SHP77 treated with DMSO at 0.1 percent for 48 hours (cell line): ENCODE measurements around the gene RAB20.
"Not testable (repeated sequence)": the region's sequence is repeated elsewhere in the genome, so short reads cannot be mapped to it uniquely, and the experiment has no call there.

ENCODE experiments used
- DNase-seq: peaks from one replicate; lab custom pipeline; 2025; lab: John Stamatoyannopoulos, UW

Gene RAB20

DNA sequence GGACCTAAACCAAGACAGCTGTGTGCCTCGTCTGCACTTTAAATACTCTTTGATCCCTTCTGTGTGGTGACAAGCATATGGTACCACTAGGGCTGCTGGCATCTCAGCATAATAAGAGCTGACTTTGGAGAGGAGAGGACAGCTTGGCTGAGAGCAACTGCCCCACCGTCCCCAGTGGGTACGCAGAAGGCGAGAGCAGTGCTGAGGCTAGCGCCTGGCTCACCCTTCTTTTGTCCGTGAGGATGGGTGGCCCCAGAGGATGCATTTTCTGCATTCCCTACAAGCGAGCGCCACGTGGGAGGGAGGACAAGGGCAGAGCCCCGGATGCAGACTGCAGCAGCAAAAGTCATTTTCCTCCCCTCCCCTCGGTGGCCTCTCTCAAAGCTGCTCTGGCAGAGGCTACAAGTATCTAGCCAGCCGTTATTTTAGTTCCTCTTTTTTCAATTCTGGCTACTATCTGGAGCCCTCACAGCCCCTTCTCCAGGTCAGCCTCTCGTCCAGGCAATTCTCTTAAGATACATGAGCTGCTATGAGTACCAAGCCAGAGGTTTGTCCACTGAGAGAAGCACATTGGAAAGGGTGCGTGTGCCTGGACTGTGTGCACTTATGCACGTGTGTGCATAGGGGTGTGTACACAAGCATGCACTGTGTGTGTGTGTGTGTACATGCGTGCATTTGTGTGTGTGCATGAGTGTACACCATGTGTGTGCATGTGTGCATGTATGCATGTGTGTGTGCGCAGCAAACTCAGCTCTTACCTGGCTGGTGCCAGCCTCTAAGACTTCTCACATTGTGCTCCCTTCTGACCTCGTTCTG, 51.3 kb downstream of the RAB20 start:
- no peak for DNase-seq

DNA sequence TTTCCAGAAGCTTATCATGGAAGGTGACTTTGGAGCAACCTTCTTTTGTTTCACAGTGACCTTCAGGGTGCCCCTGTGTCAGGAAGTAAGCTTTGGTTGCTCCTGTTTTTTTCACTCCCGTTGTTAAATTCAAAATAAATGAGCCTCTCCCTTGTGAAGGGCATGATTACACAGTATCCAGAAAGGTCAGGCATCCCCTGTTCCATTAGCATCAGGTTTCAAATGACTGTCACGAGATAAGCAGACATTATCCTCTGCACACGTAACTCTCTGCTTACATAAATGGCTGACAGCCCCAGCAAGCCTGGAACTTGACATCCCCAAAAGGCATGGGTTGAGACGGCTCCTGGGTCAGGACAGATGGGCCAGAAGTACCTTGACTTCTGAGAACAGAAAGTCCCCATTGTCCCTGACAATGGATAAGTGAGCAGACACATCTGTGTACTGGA, 52.0 kb downstream of the RAB20 start:
- peak; percentile 75 for DNase-seq

DNA sequence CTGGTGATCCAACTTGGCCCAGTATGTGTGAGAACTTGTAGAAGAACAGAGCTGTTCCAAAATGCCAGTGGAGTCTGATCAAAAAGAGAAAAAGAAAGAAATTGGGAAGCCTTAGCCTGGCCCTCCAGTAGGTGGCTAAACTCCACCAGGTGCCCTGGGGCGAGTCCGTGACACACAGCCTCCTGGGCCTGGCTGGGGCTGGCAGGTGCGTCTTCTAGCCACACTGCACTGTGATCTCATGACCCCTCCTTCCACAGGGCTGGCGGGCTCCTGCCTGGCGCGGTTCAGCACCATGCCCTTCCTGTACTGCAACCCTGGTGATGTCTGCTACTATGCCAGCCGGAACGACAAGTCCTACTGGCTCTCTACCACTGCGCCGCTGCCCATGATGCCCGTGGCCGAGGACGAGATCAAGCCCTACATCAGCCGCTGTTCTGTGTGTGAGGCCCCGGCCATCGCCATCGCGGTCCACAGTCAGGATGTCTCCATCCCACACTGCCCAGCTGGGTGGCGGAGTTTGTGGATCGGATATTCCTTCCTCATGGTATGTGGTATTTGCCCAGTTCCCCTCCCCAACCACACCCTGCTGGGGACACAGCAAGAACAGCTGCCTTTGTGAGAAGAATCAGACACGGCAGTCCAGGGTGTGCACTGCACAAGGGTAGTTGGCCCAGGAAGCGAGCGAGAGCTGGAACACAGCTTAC, 53.7 kb downstream of the RAB20 start:
- no peak for DNase-seq

DNA sequence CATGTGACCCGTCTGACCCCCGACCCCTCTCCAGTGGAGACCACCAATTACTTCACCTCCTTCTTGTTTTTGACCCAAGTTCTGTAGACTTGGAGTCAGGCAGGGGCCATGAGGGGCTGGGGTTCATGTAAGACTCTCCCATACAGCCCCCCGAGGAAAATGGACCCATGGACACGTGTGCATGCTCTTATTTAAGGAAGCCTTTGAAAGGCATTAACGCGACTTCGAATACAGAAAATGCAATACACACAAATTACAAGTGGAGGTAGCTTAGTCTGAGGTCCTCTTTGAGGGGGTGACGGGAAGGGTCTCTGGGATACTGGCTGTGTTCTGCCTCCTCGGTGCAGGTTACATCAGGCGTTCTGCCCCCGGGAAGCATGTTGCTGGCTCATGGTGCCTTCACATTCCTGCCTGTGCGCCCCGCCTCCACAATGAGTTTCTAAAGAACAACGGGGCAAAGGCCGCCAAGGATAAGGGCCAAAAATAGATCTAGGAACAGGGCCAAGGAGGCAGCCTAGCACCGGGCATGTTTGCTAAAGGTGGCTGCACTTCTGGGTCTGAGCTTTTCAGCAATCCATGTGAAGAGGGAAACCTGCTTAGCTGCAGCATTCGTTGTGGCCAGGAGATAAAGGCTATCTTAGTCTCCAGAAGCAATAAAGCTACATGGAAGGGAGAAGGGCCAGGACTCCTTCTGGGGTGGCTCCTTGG, 54.5 kb downstream of the RAB20 start:
- no peak for DNase-seq

DNA sequence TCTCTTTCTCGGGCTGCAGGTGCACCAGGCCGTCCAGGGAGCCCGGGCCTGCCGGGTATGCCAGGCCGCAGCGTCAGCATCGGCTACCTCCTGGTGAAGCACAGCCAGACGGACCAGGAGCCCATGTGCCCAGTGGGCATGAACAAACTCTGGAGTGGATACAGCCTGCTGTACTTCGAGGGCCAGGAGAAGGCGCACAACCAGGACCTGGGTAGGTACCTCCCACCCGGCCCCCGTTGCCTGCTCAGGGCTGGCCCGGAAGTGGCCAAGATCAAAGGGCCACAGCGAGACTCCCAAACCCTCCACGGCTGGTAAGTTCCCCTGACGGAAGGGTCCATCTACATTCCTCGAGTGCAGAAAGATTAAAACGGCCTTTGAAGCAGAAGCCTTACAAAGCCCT, 55.1 kb downstream of the RAB20 start:
- DNase-seq = no peak

DNA sequence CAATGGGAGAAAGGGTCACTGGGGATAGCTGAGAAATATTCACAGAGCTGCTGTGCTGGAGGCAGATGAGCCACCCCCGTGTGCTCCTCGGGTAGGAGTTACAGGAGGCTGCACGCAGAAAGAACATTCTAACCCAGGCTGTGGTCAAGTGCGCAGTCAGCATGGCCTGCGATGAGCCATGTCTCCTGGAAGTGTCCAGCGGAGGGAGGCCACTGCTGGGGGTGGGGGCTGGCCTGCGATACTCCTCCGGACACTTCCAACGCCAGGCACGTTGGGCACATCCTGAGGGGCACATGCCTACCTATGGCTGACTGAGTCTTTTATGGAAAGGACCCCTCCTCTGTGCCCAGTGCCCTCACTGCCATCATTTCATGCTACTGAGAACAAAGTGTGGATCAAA, 55.9 kb downstream of the RAB20 start:
- DNase-seq = no peak

DNA sequence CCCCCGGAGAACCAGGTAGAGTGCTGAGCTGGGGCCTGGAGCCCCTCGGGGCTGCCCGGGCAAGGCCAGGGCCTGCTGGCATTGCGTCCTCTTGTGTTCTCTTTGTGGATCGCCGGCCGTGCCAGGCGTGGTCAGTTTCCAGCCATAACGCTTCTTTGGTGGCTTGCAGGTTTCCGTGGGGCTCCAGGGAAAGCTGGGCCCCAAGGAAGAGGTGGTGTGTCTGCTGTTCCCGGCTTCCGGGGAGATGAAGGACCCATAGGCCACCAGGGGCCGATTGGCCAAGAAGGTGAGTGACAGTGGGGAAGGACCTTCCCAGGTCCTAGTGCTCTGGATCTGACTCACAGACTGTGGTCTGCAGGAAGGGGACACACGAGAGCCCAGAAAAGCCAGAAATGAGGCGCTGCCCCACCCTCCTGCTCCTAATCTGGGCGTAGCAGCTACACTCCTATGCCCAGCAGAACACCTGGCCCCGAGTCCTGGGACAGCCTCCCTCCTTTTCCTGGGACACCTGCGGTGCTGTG, 57.5 kb downstream of the RAB20 start:
- DNase-seq = peak; percentile 75

DNA sequence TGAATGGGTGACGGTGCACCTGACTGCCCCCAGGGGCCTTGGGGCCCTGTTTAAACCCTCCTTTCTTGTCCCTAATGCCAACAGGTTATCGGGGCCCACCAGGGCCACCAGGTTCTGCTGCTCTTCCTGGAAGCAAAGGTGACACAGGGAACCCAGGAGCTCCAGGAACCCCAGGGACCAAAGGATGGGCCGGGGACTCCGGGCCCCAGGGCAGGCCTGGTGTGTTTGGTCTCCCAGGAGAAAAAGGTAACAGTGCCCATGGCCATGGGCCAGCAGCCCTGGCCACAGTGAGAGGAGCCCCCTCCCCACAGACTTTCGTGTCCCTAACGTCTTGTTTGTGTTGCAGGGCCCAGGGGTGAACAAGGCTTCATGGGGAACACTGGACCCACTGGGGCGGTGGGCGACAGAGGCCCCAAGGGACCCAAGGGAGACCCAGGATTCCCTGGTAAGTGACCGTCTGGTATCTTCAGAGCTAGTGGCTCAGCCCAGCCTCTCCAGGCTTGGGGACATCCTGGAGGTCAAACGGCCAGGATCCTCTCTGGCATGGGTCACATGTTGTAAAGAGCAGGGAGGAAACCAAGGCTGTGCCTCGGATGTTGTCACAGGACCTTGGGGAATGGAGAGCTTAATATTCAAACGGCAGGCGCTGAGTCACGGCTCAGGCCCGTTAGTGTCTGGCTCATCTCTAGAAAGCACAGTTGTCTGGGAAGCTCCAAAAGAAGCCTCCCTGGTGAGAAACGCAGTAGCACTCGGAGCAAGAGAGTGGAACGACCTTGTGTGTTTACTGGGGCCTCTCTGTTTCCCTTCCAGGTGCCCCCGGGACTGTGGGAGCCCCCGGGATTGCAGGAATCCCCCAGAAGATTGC, 58.3 kb downstream of the RAB20 start:
- DNase-seq = peak; percentile 29

DNA sequence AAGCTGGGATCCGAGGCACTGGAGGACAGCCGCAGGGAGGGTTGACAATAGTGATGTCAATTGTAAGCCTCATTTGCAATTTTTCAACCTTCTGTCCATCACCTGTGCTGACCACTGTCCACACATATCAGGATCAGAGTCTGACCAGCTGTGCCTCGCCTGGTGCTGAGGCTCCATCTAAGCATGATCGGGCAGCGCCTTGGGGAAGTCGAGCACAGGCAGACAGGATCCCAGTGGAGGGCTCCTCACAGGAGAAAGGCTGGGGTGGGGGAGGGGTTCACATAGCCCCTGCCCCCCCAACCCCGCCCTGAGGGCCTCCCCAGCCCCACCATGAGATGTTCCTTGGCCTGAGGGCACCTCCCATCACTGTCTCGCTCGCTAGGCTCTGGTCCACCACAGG, 60.3 kb downstream of the RAB20 start:
- no peak for DNase-seq

DNA sequence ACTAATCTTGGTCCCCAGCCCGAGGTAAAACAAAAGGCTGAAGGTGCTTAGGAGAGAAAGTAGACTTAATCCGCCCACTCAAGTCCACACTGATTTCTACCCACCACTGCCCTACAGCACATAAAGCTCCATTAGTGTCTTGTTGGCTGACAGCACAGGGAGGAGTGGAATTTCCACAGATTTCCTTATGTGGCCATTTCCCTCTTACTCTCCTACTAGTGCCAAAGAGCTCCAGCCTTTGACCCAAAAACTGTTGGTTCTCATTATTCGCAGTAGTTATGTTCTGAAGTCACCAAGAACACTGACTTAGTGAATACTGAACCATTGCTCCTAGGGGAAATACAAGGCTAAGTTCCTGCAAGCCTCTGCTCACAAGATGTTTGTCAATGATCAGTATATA, 61.2 kb downstream of the RAB20 start:
- DNase-seq = no peak

DNA sequence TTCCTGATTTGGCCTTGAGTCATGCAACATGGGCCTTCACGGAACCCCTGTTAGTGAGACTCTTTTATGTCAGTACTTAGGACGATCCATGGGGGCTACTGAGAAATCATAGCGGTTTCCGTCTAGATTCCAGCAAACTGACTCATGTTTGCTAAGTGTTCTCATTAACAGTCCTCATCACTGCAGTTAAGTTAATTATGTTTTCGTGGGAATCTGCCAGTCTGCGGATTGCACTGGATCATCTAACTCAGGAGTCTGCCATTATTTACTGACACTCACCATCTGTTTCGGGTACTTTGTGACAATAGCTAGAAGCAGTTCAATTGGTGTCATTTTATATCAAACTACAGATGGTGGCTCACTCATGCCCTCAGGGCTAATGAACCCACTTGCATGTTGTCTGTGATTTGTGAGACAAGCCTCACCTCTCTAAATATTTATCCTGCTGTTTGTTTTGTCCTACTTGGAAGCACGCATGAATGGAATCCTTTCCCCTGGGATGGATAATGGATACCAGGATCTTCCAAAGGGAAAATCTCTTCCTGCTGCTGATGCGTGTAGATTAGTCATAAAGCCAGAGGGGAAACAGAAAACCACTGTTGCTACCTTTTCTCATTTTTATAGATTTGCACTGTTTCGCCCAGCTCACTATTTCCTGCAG, 61.8 kb downstream of the RAB20 start:
- peak; percentile 29 for DNase-seq

DNA sequence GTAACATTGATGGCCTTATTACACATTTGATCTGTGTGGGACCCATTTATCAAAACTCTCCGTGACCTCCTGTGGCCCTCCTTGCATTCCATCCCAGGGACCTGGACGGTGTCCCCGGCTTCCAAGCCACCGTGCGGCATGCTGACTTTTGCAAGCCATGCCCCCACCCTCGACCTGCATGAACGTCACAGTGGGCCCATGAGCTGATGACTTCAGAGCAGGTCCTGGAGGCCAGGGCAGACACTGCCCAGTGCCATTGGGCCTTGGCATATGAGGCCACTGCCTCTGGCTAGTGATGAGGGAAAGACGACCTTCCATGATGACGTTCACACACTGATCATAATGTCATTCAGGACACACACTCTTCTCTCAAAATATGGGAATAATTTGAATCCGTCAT, 62.8 kb downstream of the RAB20 start:
- no peak for DNase-seq

DNA sequence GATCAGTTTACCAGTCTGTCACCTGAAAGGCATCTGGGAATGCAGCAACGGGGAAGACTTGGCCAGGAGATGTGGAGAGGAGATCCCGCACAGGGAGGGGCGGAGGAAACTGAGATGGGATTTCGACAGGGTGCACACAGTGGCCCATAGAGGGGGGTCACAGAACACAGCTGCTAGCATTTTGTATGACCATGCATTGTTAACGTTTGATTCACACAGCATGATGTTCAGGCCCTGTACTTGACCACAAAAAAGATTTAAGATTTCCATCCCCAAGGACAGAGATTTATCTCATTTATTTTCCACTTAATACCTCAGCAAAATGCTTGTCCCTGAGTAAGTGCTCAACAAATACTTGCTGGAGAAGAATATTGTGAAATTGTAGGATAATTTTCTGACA, 63.2 kb downstream of the RAB20 start:
- no peak for DNase-seq

DNA sequence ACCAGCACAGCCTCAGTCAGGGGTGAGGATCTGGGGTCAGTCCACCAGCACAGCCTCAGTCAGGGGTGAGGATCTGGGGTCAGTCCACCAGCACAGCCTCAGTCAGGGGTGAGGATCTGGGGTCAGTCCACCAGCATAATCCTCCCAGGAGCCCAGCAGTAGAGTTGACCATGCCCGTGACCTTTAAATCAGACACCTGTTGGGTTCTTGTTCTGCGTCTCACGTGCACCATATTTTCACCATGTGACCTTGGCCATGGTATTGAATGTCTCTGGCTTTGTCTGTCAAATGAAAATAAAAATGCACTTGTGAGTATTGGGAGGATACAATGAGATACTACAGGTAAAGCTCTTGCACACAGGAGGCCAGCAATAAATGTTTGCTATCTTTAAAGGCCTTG, 63.6 kb downstream of the RAB20 start:
- DNase-seq = not testable (repeated sequence)

DNA sequence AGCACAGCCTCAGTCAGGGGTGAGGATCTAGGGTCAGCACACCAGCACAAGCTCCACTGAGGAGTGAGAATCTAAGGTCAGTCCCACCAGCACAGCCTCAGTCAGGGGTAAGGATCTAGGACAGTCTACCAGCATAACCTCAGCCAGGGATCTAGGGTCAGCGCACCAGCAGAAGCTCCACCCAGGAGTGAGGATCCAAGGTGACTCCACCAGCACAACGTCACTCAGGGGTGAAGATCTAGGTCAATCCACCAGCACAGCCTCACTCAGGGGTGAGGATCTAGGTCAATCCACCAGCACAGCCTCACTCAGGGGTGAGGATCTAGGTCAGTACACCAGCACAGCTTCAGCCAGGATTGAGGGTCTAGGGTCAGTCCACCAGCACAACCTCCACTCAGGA, 64.5 kb downstream of the RAB20 start:
- no peak for DNase-seq

DNA sequence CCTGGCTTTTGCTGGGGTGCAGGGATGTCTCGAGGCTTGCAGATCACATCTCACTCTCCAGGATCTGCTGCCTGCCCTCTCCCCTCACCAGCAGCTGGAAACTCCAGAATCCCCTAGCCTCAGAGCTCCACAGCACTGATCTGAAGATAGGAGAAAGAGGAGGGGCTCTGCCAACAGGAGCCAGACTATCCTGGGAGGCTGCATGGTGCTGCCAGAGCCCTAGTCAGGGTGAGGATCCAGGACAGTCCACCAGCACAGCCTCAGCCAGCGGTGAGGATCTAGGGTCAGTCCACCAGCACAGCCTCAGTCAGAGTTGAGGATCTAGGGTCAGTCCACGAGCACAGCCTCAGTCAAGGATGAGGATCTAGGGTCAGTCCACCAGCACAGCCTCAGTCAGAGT, 65.2 kb downstream of the RAB20 start:
- no peak for DNase-seq

DNA sequence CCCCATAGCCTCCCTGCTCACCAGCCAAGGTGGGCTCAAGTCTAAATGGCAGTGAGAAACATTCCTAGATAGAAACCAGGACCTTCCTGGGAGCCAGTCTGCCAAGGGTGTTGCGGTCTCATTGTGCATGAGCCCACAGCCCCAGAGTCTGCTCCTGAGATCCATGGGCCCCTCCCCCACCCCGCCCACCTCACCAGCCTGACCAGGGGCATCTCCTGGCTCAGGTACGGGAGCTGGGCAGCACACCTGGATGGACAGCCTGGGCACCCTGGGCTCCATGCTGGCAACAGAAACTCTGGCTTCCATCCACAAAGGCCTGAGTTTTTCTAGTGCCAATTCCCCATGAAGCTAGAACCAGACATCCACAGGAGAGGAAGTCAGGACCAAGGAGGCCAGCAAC, 65.6 kb downstream of the RAB20 start:
- DNase-seq = no peak

DNA sequence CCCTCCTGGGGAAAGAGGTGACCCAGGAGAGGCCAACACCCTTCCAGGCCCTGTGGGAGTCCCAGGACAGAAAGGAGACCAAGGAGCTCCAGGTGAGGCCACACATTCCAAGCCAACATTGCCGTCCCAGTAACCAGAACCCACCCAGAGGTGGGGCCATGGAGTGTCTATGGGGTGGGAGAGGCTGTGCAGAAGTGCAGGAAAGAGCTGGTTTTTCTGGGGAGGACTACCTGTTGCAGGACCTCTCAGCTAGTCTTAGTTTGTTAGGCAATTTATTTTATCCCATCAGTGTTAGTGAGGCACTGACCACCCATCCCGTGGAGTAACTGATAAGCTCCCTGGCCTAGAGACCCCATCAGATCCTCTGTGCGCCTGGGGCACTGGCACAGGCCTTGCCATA, 66.1 kb downstream of the RAB20 start:
- no peak for DNase-seq

DNA sequence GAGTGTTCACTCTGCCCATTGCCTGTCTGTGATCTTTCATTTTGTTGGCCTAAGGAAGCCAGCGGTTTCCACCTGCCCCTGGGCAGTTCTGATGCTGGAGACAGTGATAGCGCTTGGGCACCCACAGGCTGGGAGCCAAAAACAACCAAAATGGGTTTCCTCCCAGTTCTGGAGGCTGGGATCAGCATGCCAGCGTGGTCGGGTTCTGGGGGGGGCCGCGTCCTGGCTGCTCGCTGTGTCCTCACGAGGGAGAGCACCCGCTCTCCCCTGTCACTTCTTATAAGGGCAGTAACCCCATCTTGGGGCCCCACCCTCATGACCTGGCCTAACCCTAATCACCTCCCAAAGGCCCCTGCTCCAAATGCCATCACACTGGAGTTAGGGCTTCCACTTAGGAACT, 67.9 kb downstream of the RAB20 start:
- no peak for DNase-seq

DNA sequence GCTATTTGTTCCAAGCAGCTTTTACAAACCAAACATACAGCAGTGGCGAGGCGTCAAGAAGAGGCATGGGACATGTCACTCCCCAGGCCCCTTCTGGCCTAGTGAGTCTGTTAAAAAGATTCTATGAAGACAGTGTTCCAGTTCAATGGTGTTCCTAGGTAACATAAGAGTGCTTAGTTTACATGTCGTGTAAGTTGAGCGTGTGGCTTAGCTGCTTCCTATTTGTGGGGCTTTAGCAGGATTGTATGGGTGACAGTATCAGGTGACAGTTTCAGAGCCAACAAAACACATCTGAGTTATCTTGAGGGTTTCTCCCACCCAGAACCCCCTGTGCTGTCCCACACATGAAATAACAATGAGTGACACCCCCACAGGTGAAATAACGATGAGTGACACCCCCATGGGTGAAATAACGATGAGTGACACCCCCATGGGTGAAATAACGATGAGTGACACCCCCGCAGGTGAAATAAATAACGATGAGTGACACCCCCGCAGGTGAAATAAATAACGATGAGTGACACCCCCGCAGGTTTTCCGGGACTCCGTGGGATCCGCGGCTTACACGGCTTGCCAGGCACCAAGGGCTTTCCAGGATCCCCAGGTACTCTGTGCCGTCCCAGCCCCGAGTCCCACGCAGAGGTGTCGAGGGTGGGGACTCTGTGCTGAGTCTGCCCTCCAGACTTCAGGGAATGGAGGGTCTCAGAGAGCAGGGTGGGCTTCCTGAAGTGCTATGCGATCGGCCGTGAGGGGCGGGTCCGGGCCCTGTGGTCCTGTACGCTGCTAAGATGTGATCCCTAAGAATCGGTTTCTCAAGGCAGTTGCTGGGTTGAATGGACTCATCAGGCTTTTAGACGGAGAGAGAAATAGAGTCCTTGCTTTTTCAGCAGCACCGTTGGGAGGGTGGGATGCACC, 68.6 kb downstream of the RAB20 start:
- DNase-seq = no peak
